KMS-11 (cell line): Measurements from ENCODE around the gene DTHD1.

ENCODE experiments used
- H2AFZ ChIP-seq: fragments of 200-600 bp; sonication (generic); 2 replicates; pipeline ENCODE4 v1.6.1; 2016; ENCODE audit warnings: antibody characterized with exemption, mixed run types, low read depth
- H3K27ac ChIP-seq: fragments of 200-600 bp; sonication (generic); 2 replicates; pipeline ENCODE4 v1.6.1; 2016; ENCODE audit warnings: mild to moderate bottlenecking, mixed run types
- H3K27me3 ChIP-seq: fragments of 200-600 bp; sonication (generic); 2 replicates; pipeline ENCODE4 v1.6.1; 2017; ENCODE audit warnings: mild to moderate bottlenecking, low read depth, mixed run types, moderate library complexity; ENCODE audit not compliant: insufficient read depth
- H3K36me3 ChIP-seq: fragments of 200-600 bp; sonication (generic); 2 replicates; pipeline ENCODE4 v1.6.1; 2017; ENCODE audit warnings: mild to moderate bottlenecking, mixed run types; ENCODE audit not compliant: insufficient read depth
- H3K4me1 ChIP-seq: fragments of 200-600 bp; sonication (generic); 2 replicates; pipeline ENCODE4 v1.6.1; 2016; ENCODE audit warnings: mild to moderate bottlenecking, low read depth, mixed run types; ENCODE audit not compliant: poor library complexity, severe bottlenecking
- H3K4me2 ChIP-seq: fragments of 200-600 bp; sonication (generic); 2 replicates; pipeline ENCODE4 v1.7.0; 2016; ENCODE audit warnings: mild to moderate bottlenecking, mixed run types
- H3K4me3 ChIP-seq: fragments of 200-600 bp; sonication (generic); IDR thresholded peaks from 2 replicates; pipeline ENCODE4 v1.6.1; 2017; ENCODE audit warnings: low read depth, low read length, mixed read lengths; ENCODE audit not compliant: insufficient read depth
- H3K79me2 ChIP-seq: fragments of 200-600 bp; sonication (generic); 2 replicates; pipeline ENCODE4 v1.6.1; 2016; ENCODE audit warnings: low read depth, mixed run types; ENCODE audit not compliant: insufficient read depth
- H3K9ac ChIP-seq: fragments of 200-600 bp; sonication (generic); 2 replicates; pipeline ENCODE4 v1.6.1; 2016; ENCODE audit warnings: mild to moderate bottlenecking, mixed run types
- H4K20me1 ChIP-seq: fragments of 200-600 bp; sonication (generic); 2 replicates; pipeline ENCODE4 v1.6.1; 2016; ENCODE audit warnings: mild to moderate bottlenecking, mixed run types; ENCODE audit not compliant: insufficient read depth
- TF ChIP-seq, protein P1 (sequence below): fragments of 200-600 bp; sonication (generic); conservative IDR thresholded peaks from 2 replicates; pipeline ENCODE4 v1.6.1; 2017; ENCODE audit warnings: low read depth, mild to moderate bottlenecking, antibody characterized with exemption, low read length, moderate library complexity, mixed read lengths

DTHD1 gene

GRCh38 chr4:36267486-36268268 lies 13.7 kb upstream of the DTHD1 start:
- Histone ChIP-seq H3K4me2 (no peak overlapping the region), H3K4me3 (no peak overlapping the region), H2AFZ (no peak overlapping the region), H3K4me1 (no peaks in the 10 kb centered on the region), H3K79me2 (no peaks in the 10 kb centered on the region), H3K27ac (no peak overlapping the region), H3K36me3 (no peaks in the 10 kb centered on the region), H4K20me1 (no peaks in the 10 kb centered on the region), H3K9ac (no peak overlapping the region), H3K27me3 (no peaks in the 10 kb centered on the region)
- TF ChIP-seq, protein P1, sequence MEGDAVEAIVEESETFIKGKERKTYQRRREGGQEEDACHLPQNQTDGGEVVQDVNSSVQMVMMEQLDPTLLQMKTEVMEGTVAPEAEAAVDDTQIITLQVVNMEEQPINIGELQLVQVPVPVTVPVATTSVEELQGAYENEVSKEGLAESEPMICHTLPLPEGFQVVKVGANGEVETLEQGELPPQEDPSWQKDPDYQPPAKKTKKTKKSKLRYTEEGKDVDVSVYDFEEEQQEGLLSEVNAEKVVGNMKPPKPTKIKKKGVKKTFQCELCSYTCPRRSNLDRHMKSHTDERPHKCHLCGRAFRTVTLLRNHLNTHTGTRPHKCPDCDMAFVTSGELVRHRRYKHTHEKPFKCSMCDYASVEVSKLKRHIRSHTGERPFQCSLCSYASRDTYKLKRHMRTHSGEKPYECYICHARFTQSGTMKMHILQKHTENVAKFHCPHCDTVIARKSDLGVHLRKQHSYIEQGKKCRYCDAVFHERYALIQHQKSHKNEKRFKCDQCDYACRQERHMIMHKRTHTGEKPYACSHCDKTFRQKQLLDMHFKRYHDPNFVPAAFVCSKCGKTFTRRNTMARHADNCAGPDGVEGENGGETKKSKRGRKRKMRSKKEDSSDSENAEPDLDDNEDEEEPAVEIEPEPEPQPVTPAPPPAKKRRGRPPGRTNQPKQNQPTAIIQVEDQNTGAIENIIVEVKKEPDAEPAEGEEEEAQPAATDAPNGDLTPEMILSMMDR = no peak

- H3K79me2 ChIP-seq = no peaks in the 10 kb centered on the region
- no peaks in the 10 kb centered on the region for H3K36me3 ChIP-seq
- no peak overlapping the region for H3K4me2 ChIP-seq
- H4K20me1 ChIP-seq = no peaks in the 10 kb centered on the region
- TF ChIP-seq, protein P1 = no peak
- no peaks in the 10 kb centered on the region for H3K27me3 ChIP-seq
- H3K9ac ChIP-seq = no peak overlapping the region
- H3K27ac ChIP-seq = no peak overlapping the region
- no peak overlapping the region for H3K4me3 ChIP-seq
- H2AFZ ChIP-seq = no peak overlapping the region
- no peaks in the 10 kb centered on the region for H3K4me1 ChIP-seq
Observed at GRCh38 chr4:36269101-36269500, 12.3 kb upstream of the DTHD1 start.

GRCh38 chr4:36269533-36270173 lies 11.8 kb upstream of the DTHD1 start:
- Histone ChIP-seq H3K4me1 (no peaks in the 10 kb centered on the region), H3K79me2 (no peaks in the 10 kb centered on the region), H2AFZ (no peak overlapping the region), H3K4me2 (no peak overlapping the region), H3K27me3 (no peaks in the 10 kb centered on the region), H3K36me3 (no peaks in the 10 kb centered on the region), H4K20me1 (no peaks in the 10 kb centered on the region), H3K9ac (no peak overlapping the region), H3K27ac (no peak overlapping the region), H3K4me3 (no peak overlapping the region)
- TF ChIP-seq, protein P1 = no peak

DNA sequence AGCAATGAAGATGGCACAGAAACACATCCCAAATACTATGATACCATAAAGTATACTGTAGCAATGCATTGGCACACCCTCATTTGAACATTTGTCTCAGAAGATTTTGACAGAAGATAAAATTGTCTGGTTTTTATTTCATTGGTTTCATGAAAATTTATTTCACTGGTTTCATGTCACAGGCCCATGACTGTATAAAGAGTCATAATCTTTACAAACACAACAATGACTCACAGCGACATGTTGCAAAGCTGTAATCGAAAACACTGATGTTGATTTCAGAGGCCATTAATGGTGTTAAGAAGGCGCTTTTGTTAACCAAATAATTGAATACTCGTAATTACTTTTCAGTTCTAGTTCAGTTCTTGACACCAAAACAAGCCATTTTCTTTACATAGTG lies 8.1 kb upstream of the DTHD1 start:
- Histone ChIP-seq H3K79me2 (no peaks in the 10 kb centered on the region), H3K4me2 (no peak overlapping the region), H3K4me3 (no peak overlapping the region), H4K20me1 (no peaks in the 10 kb centered on the region), H3K9ac (no peak overlapping the region), H3K4me1 (no peaks in the 10 kb centered on the region), H3K27me3 (no peaks in the 10 kb centered on the region), H2AFZ (no peak overlapping the region), H3K36me3 (no peaks in the 10 kb centered on the region), H3K27ac (no peak overlapping the region)
- TF ChIP-seq, protein P1 = no peak
